ENCODE data around the gene CERS2. TPM values are rescaled to one million over a fixed set of nuclear protein-coding genes. Genes with fewer than 3 reads are reported as not detected.

Gene CERS2
- total RNA-seq, 3 donors from 2014 or later (not counting 1 experiment from before 2014, with no cell fraction given), result 122 to 129 (median 127) TPM

GRCh38 chr1:150976879-150977694 lies 2.5 kb upstream of the CERS2 start:
- H3K4me1 Mint-ChIP-seq, result peaks cover 36% of the 10 kb centered on the region in 2 donors
- H3K4me3 ChIP-seq (ENCODE audit: low read length), result no peak overlapping the region
- peak; percentile 31 to 68 (median 54) for ATAC-seq

DNA sequence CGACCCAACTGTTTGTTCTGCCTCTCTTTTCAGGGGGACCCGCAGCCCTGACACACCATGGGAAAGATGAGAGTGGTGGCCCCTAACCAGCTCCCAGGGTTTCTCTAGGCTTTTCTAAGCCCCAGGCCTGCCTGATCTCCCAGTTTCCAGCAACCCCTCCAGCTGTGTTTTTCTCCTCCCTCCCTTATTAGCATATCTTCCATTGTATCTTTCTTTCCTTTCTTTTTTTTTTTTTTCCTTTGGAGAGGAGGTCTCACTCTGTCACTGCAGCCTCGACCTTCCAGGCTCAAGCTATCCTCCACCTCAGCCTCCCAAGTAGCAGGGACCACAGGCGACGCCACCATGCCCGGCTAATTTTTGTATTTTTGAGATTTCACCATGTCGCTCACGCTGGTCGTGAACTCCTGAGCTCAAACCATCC lies 1.8 kb upstream of the CERS2 start:
- no peaks in the 10 kb centered on the region for H3K36me3 Mint-ChIP-seq
- H3K4me3 ChIP-seq (ENCODE audit: low read length), result no peak overlapping the region
- intact Hi-C loops (cut with micrococcal nuclease), result loop anchor here (5.0 kb wide), 1 partner anchor 181 kb away; the partner anchor contains the start of gene TNFAIP8L2
- no peaks in the 10 kb centered on the region for H3K36me3 ChIP-seq (ENCODE audit: control insufficient read depth, insufficient read depth, low read length)
- H3K4me1 ChIP-seq (ENCODE audit: control insufficient read depth, insufficient read depth, low read length), result peaks cover 67% of the 10 kb centered on the region
- H3K4me3 Mint-ChIP-seq, result peak overlapping the region; percentile 82
- ATAC-seq (no peak), DNase-seq (no peak)
- H3K4me1 Mint-ChIP-seq, result peaks cover 42 to 43% of the 10 kb centered on the region in 2 donors
- H3K27me3 ChIP-seq (ENCODE audit: control insufficient read depth, insufficient read depth, low read length), result no peaks in the 10 kb centered on the region
- 91% methylated on average over 9 of the region's 9 CpGs for WGBS (ENCODE audit: insufficient coverage)
- H3K27me3 Mint-ChIP-seq (ENCODE audit: low read depth in 2 of 2), result no peaks in the 10 kb centered on the region
- H3K9me3 ChIP-seq (ENCODE audit: control insufficient read depth, insufficient read depth, low read length), result no peaks in the 10 kb centered on the region
- H3K9me3 Mint-ChIP-seq, result no peaks in the 10 kb centered on the region
- TF ChIP-seq, protein P1, sequence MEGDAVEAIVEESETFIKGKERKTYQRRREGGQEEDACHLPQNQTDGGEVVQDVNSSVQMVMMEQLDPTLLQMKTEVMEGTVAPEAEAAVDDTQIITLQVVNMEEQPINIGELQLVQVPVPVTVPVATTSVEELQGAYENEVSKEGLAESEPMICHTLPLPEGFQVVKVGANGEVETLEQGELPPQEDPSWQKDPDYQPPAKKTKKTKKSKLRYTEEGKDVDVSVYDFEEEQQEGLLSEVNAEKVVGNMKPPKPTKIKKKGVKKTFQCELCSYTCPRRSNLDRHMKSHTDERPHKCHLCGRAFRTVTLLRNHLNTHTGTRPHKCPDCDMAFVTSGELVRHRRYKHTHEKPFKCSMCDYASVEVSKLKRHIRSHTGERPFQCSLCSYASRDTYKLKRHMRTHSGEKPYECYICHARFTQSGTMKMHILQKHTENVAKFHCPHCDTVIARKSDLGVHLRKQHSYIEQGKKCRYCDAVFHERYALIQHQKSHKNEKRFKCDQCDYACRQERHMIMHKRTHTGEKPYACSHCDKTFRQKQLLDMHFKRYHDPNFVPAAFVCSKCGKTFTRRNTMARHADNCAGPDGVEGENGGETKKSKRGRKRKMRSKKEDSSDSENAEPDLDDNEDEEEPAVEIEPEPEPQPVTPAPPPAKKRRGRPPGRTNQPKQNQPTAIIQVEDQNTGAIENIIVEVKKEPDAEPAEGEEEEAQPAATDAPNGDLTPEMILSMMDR (IDR thresholded peaks at IDR 0.05), result no peak
- H3K27ac ChIP-seq (ENCODE audit: low read length), result no peak overlapping the region
- peak overlapping the region; percentile 82 to 94 for H3K27ac Mint-ChIP-seq

More at GRCh38 chr1:150976879-150977694, 2.5 kb upstream of the CERS2 start:
- Histone ChIP-seq H3K27ac (ENCODE audit: low read length) (peak overlapping the region; percentile 58), H3K9me3 (ENCODE audit: control insufficient read depth, insufficient read depth, low read length) (no peaks in the 10 kb centered on the region), H3K4me1 (ENCODE audit: control insufficient read depth, insufficient read depth, low read length) (peaks cover 61% of the 10 kb centered on the region), H3K36me3 (ENCODE audit: control insufficient read depth, insufficient read depth, low read length) (no peaks in the 10 kb centered on the region), H3K27me3 (ENCODE audit: control insufficient read depth, insufficient read depth, low read length) (no peaks in the 10 kb centered on the region)
- peak; percentile 61 to 84 for DNase-seq
- Mint-ChIP-seq H3K27ac (peak overlapping the region; percentile 82 to 94), H3K27me3 (ENCODE audit: low read depth in 2 of 2) (no peaks in the 10 kb centered on the region), H3K9me3 (no peaks in the 10 kb centered on the region), H3K4me3 (peak overlapping the region; percentile 82), H3K36me3 (no peaks in the 10 kb centered on the region)
- intact Hi-C loops (cut with micrococcal nuclease), result loop anchor here (5.0 kb wide), 1 partner anchor 180 kb away; the partner anchor contains the start of gene TNFAIP8L2
- WGBS (ENCODE audit: insufficient coverage), result 10% methylated on average over 11 of the region's 11 CpGs
- TF ChIP-seq, protein P1 (IDR thresholded peaks at IDR 0.05), result no peak

DNA sequence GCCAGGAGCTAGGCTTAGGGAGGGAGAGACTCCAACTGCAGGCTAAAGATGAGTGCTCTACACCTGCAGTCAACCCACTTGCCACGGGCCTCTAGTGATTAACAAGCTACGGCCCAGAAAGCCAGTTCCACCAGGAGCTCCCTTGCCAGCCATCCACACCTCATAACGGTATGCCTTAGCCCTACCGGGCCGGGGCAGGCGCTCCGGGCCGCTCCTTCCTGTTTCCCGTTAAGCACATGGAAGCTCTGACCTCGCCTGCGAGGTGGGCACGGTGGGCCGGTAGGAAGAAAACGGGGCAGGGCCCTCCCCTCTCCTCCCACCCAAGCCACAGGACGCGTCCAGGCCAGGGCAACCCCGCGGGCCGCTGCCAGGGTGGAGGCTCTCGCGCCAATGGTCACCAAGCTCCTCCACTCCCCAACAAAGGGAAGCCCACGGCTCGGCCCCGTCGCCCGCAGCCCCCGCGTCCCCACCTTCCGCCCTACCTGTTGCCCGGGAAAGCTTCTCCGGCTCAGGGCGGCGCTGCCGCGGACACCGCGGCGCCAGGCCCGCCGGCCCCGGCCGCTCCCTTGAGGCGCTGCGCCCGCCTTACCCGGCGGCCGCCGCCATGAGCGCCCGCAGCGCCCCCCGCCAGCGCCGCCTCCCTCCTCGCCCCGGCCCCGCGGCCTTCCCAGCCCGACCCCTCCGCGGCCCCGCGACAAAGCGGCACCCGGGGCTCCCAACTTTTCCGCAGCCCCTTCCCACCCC lies 627 bp downstream of the CERS2 start:
- under 1% methylated on average over 67 of the region's 67 CpGs for WGBS (ENCODE audit: insufficient coverage)
- peaks cover 66% of the 10 kb centered on the region for H3K4me1 ChIP-seq (ENCODE audit: control insufficient read depth, insufficient read depth, low read length)
- Mint-ChIP-seq H3K4me1 (peaks cover 55 to 57% of the 10 kb centered on the region in 2 donors), H3K4me3 (peak overlapping the region; percentile 86), H3K27ac (peak overlapping the region; percentile 86 to 88), H3K36me3 (no peaks in the 10 kb centered on the region), H3K27me3 (ENCODE audit: low read depth in 2 of 2) (no peaks in the 10 kb centered on the region), H3K9me3 (no peaks in the 10 kb centered on the region)
- H3K9me3 ChIP-seq (ENCODE audit: control insufficient read depth, insufficient read depth, low read length), result no peaks in the 10 kb centered on the region
- ATAC-seq (peak; percentile 34 to 59 (median 56)), DNase-seq (peak; percentile 25 to 62)
- peak overlapping the region; percentile 86 for H3K4me3 ChIP-seq (ENCODE audit: low read length)
- H3K36me3 ChIP-seq (ENCODE audit: control insufficient read depth, insufficient read depth, low read length), result no peaks in the 10 kb centered on the region
- TF ChIP-seq, protein P1 (IDR thresholded peaks at IDR 0.05), result no peak
- peak overlapping the region; percentile 70 for H3K27ac ChIP-seq (ENCODE audit: low read length)
- no peaks in the 10 kb centered on the region for H3K27me3 ChIP-seq (ENCODE audit: control insufficient read depth, insufficient read depth, low read length)
- intact Hi-C loops (cut with micrococcal nuclease), result no loop called here

Data from natural killer cell (primary cell).